ENCODE measurements around the gene LAMA4. TPM values are rescaled to one million over a fixed set of nuclear protein-coding genes. Genes with fewer than 3 reads are reported as not detected.
A peak's percentile ranks its signal among the peaks of the same experiment; 100 is the strongest.

The LAMA4 gene
- total RNA-seq, 6 donors from 2014 or later: 29.5 to 119 (median 58.9) TPM

GRCh38 chr6:112172540-112172939 is 81.8 kb downstream of the LAMA4 start:
- ATAC-seq (ENCODE audit: low FRiP score in 2 of 2) (no peak), DNase-seq (no peak)
- WGBS, 2 donors: 67 to 68% methylated on average over 7 of the region's 7 CpGs
- Histone ChIP-seq H3K27ac (no peak overlapping the region), H3K4me1 (no peaks in the 10 kb centered on the region), H3K4me3 (no peak overlapping the region), H3K9me3 (no peaks in the 10 kb centered on the region), H3K36me3 (peaks cover 0 to 59% (median 2%) of the 10 kb centered on the region in 4 donors), H3K27me3 (no peaks in the 10 kb centered on the region)
- no peak for TF ChIP-seq POLR2AphosphoS5 (IDR thresholded peaks at IDR 0.05)
- no peak for TF ChIP-seq CTCF (IDR thresholded peaks at IDR 0.05)
- no peak for TF ChIP-seq POLR2A (IDR thresholded peaks at IDR 0.05)
- TF ChIP-seq EP300 (IDR thresholded peaks at IDR 0.05): no peak

- no peaks in the 10 kb centered on the region for H3K9me3 ChIP-seq
- H3K36me3 ChIP-seq: peaks cover 0 to 61% (median 2%) of the 10 kb centered on the region in 4 donors
- no peak for TF ChIP-seq CTCF (IDR thresholded peaks at IDR 0.05)
- TF ChIP-seq POLR2AphosphoS5 (IDR thresholded peaks at IDR 0.05): no peak
- no peak for TF ChIP-seq POLR2A (IDR thresholded peaks at IDR 0.05)
- no peak for TF ChIP-seq EP300 (IDR thresholded peaks at IDR 0.05)
- H3K27ac ChIP-seq: no peak overlapping the region
- no peak overlapping the region for H3K4me3 ChIP-seq
- ATAC-seq (ENCODE audit: low FRiP score in 2 of 2): no peak
- H3K4me1 ChIP-seq: no peaks in the 10 kb centered on the region
- WGBS, 2 donors: 78 to 81% methylated on average over 1 of the region's 1 CpG
- H3K27me3 ChIP-seq: no peaks in the 10 kb centered on the region
- no peak for DNase-seq
These were observed 84.8 kb downstream of the LAMA4 start for GRCh38 chr6:112169541-112169940.

GRCh38 chr6:112163295-112164257 is 90.8 kb downstream of the LAMA4 start:
- TF ChIP-seq POLR2AphosphoS5 (IDR thresholded peaks at IDR 0.05): no peak
- TF ChIP-seq CTCF (IDR thresholded peaks at IDR 0.05): peak; percentile 44 to 82 (median 67)

GRCh38 chr6:112160745-112161144 is 93.6 kb downstream of the LAMA4 start:
- H3K27ac ChIP-seq: peak overlapping the region in 1 of 4 donors; percentile 9
- H3K4me3 ChIP-seq: no peak overlapping the region
- H3K27me3 ChIP-seq: no peaks in the 10 kb centered on the region
- ATAC-seq (ENCODE audit: low FRiP score in 2 of 2) (no peak), DNase-seq (no peak)
- whole genome bisulfite sequencing, 2 donors: 87 to 90% methylated on average over 1 of the region's 1 CpG
- peaks cover 6 to 8% (median 7%) of the 10 kb centered on the region in 4 donors for H3K4me1 ChIP-seq
- no peaks in the 10 kb centered on the region for H3K9me3 ChIP-seq
- TF ChIP-seq EP300 (IDR thresholded peaks at IDR 0.05) (no peak), POLR2AphosphoS5 (IDR thresholded peaks at IDR 0.05) (no peak), POLR2A (IDR thresholded peaks at IDR 0.05) (no peak), CTCF (IDR thresholded peaks at IDR 0.05) (no peak)
- peaks cover 0 to 8% (median 0%) of the 10 kb centered on the region in 4 donors for H3K36me3 ChIP-seq

More at GRCh38 chr6:112163295-112164257, 90.8 kb downstream of the LAMA4 start:
- Histone ChIP-seq H3K4me3 (no peak overlapping the region), H3K27ac (no peak overlapping the region), H3K4me1 (peaks cover 0 to 6% (median 2%) of the 10 kb centered on the region in 4 donors), H3K9me3 (no peaks in the 10 kb centered on the region), H3K27me3 (no peaks in the 10 kb centered on the region), H3K36me3 (peaks cover 0 to 19% (median 0%) of the 10 kb centered on the region in 4 donors)
- 32 to 39% methylated on average over 21 of the region's 21 CpGs for WGBS, 2 donors
- DNase-seq (peak in 1 of 2 donors; percentile 68), ATAC-seq (ENCODE audit: low FRiP score in 2 of 2) (peak; percentile 82 to 84)
